ENCODE measurements around the gene SOX8. TPM values are rescaled to one million over a fixed set of nuclear protein-coding genes. Genes with fewer than 3 reads are reported as not detected.

The SOX8 gene
- total RNA-seq, 1 experiment from 2014 or later: 5.2 TPM

DNA sequence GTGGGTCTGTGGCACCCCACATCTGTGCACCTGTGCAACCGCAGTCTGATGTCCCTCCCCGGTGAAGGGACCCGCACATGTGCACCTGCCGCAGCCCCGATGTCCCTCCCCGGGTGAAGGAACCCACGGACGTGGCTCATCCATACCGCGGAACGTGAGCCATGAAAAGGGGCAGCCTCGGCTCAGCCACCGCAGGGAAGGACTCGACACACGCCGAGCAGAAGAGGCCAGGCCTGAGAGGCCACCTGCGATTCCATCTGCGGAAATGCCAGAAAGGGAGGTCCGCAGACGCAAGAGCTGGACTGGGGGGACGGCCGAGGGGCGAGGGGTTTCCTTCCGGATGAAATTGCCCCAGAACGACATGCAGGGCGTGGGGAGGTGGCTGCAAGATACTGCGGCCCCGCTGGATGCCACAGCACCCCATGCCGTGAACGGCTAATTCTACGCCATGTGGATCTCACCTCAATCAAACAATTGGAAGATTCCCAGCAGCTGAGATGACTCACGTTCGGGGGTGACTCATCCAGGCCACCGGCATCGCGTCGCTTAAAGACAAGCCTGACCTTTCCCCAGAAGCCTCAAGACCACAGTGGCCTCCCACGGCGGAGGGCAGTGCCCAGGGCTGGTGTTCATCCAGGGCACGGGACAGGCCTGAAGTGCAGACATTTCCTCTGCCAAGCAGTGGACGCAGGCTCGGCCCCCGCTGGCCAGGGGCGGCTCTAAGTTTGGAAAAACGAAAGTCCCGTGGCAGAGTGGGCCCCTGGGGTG is 21.0 kb downstream of the SOX8 start:
- peaks cover 63% of the 10 kb centered on the region for H3K27me3 ChIP-seq (ENCODE audit: insufficient read depth, low read length)
- peak; percentile 99 for TF ChIP-seq FOSL1 (IDR thresholded peaks at IDR 0.05; ENCODE audit: low read depth)
- TF ChIP-seq CEBPB (IDR thresholded peaks at IDR 0.05; ENCODE audit: low read depth): no peak
- no peak for TF ChIP-seq RAD21 (IDR thresholded peaks at IDR 0.05; ENCODE audit: low read depth)
- TF ChIP-seq, protein P1, sequence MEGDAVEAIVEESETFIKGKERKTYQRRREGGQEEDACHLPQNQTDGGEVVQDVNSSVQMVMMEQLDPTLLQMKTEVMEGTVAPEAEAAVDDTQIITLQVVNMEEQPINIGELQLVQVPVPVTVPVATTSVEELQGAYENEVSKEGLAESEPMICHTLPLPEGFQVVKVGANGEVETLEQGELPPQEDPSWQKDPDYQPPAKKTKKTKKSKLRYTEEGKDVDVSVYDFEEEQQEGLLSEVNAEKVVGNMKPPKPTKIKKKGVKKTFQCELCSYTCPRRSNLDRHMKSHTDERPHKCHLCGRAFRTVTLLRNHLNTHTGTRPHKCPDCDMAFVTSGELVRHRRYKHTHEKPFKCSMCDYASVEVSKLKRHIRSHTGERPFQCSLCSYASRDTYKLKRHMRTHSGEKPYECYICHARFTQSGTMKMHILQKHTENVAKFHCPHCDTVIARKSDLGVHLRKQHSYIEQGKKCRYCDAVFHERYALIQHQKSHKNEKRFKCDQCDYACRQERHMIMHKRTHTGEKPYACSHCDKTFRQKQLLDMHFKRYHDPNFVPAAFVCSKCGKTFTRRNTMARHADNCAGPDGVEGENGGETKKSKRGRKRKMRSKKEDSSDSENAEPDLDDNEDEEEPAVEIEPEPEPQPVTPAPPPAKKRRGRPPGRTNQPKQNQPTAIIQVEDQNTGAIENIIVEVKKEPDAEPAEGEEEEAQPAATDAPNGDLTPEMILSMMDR (IDR thresholded peaks at IDR 0.05 in 2 of 3, conservative IDR thresholded peaks at IDR 0.05 in 1 of 3; ENCODE audit: borderline replicate concordance in 1 of 3, insufficient read depth in 1 of 3, low read depth in 2 of 3, low read length in 2 of 3): no peak
- no peak for TF ChIP-seq SRF (IDR thresholded peaks at IDR 0.05; ENCODE audit: low read depth)
- no peak for TF ChIP-seq REST (IDR thresholded peaks at IDR 0.05; ENCODE audit: low read depth)
- TF ChIP-seq, protein P2, sequence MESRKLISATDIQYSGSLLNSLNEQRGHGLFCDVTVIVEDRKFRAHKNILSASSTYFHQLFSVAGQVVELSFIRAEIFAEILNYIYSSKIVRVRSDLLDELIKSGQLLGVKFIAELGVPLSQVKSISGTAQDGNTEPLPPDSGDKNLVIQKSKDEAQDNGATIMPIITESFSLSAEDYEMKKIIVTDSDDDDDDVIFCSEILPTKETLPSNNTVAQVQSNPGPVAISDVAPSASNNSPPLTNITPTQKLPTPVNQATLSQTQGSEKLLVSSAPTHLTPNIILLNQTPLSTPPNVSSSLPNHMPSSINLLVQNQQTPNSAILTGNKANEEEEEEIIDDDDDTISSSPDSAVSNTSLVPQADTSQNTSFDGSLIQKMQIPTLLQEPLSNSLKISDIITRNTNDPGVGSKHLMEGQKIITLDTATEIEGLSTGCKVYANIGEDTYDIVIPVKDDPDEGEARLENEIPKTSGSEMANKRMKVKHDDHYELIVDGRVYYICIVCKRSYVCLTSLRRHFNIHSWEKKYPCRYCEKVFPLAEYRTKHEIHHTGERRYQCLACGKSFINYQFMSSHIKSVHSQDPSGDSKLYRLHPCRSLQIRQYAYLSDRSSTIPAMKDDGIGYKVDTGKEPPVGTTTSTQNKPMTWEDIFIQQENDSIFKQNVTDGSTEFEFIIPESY (IDR thresholded peaks at IDR 0.05; ENCODE audit: extremely low read depth, insufficient replicate concordance, low read length): peak; percentile 53
- TF ChIP-seq EZH2 (IDR thresholded peaks at IDR 0.05): no peak
- peak; percentile 63 for TF ChIP-seq POLR2AphosphoS5 (IDR thresholded peaks at IDR 0.05; ENCODE audit: low read depth, low read length)
- no peak for TF ChIP-seq ELF1 (IDR thresholded peaks at IDR 0.05; ENCODE audit: borderline replicate concordance, low read depth)
- peak; percentile 90 for TF ChIP-seq TCF7L2 (IDR thresholded peaks at IDR 0.05; ENCODE audit: borderline replicate concordance, extremely low read depth, insufficient read depth, insufficient read length)
- TF ChIP-seq JUND (IDR thresholded peaks at IDR 0.05): peak; percentile 99
- TF ChIP-seq ZFX (IDR thresholded peaks at IDR 0.05): peak; percentile 27; the same call in 1 of the 2 replicates
- no peak for TF ChIP-seq EGR1 (IDR thresholded peaks at IDR 0.05; ENCODE audit: low read depth)
- TF ChIP-seq, protein P3, sequence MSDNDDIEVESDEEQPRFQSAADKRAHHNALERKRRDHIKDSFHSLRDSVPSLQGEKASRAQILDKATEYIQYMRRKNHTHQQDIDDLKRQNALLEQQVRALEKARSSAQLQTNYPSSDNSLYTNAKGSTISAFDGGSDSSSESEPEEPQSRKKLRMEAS (IDR thresholded peaks at IDR 0.05): peak; percentile 96
- TF ChIP-seq YY1 (IDR thresholded peaks at IDR 0.05; ENCODE audit: extremely low read depth, insufficient replicate concordance, low read depth, low read length): no peak
- BruUV-seq (replicated peaks): no TSS peak
- intact Hi-C loops (cut with micrococcal nuclease): no loop called here
- H3K79me2 ChIP-seq (ENCODE audit: insufficient read depth, low read length): no peaks in the 10 kb centered on the region
- H3K27ac ChIP-seq (ENCODE audit: low read depth, low read length): no peak overlapping the region; the same call in 1 of the 2 replicates
- peak overlapping the region; percentile 81 for H3K4me2 ChIP-seq (ENCODE audit: low read length)
- peaks cover 29 to 45% of the 10 kb centered on the region in 2 experiments for H3K4me1 ChIP-seq (ENCODE audit: control insufficient read depth in 1 of 2, insufficient read depth in 2 of 2, low read length in 2 of 2)
- H3K9me2 ChIP-seq (ENCODE audit: insufficient read depth): no peaks in the 10 kb centered on the region
- no peaks in the 10 kb centered on the region for H3K36me3 ChIP-seq (ENCODE audit: control insufficient read depth in 1 of 2, insufficient read depth in 2 of 2, low read length in 2 of 2)
- H3K9me3 ChIP-seq (ENCODE audit: control insufficient read depth in 1 of 2, insufficient read depth in 1 of 2, low read depth in 1 of 2, low read length in 2 of 2): no peaks in the 10 kb centered on the region; a peak in 1 of 4 replicates
- RAD21 ChIA-PET (ENCODE audit: low non-redundant PET in 1 of 2, low total read pairs in 2 of 2, uncharacterized antibody in 2 of 2, unreplicated experiment in 2 of 2): interaction anchor here in 1 of 2 experiments (0.6 kb wide), 1 partner anchor 8 kb away, joined by 5 read pairs; no protein-coding TSS in a partner anchor
- H3K9ac ChIP-seq (ENCODE audit: low read length): peak overlapping the region; percentile 45
- H3K4me3 ChIP-seq (replicated peaks in 1 of 2; ENCODE audit: low read depth in 1 of 2, low read length in 2 of 2): peak overlapping the region in 1 of 2 experiments; percentile 42; a peak in 2 of 4 replicates
- CTCF ChIA-PET: no interaction called here
- peak; percentile 85 for DNase-seq (ENCODE audit: low read depth, low spot score)
- H4K20me1 ChIP-seq (ENCODE audit: insufficient read depth): no peaks in the 10 kb centered on the region
- POLR2A ChIA-PET: no interaction called here
- H2AFZ ChIP-seq (ENCODE audit: low read depth, low read length, poor library complexity, severe bottlenecking): no peak overlapping the region
- ATAC-seq: peak; percentile 83
